ENCODE results near the gene TINAGL1.

TINAGL1 gene

DNA sequence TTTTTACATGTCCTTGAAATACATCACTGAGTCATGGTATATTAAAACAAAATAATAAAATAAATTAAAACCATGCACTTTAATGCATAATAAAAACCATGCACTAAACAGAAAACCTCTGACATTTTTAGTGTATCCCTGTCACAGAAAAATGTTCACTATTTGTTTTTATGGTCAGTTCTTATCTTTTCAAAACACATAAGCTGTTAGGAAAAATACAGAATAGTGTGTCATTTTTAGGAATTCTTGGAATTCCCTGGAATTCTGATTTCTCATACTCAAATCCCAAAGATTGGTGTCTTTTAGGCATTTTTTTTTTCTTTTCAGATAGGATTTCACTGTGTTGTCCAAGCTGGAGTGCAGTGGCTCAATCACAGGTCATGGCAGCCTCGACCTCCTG is 25.1 kb upstream of the TINAGL1 start:
- H3K27me3 ChIP-seq (ENCODE audit: low read depth), result no peaks in the 10 kb centered on the region
- H3K9me3 ChIP-seq, result no peaks in the 10 kb centered on the region
- DNase-seq (ENCODE audit: low spot score in 2 of 2), result no peak
- in situ Hi-C loops (cut with MboI; ENCODE audit: low sequenced_read_pairs), result no loop called here
- H3K4me3 ChIP-seq, result no peak overlapping the region
- H3K4me1 ChIP-seq, result peaks cover 14% of the 10 kb centered on the region
- H3K36me3 ChIP-seq (replicated peaks), result no peaks in the 10 kb centered on the region

DNA sequence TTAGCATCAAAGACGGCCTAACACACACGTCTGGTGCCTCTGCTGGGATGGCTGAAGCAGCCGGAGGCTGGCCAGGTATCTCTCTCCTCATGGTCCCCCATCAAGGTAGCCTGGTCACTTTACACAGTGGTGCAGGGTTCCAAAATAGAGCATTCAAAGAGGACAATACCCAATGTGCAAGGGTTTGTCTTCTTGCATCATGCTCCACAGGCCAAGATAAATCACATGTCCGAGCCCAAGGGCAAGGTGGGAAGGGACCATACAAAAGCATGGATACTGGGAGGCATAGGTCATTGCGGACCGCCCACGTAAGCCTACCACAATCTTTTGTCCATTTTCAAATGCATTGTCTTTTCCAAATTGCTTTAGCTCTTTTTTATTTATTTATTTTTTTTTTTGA is 23.8 kb upstream of the TINAGL1 start:
- Histone ChIP-seq H3K36me3 (replicated peaks) (no peaks in the 10 kb centered on the region), H3K4me3 (no peak overlapping the region), H3K4me1 (peaks cover 14% of the 10 kb centered on the region), H3K27me3 (ENCODE audit: low read depth) (no peaks in the 10 kb centered on the region), H3K9me3 (no peaks in the 10 kb centered on the region)
- DNase-seq (ENCODE audit: low spot score in 2 of 2), result no peak
- in situ Hi-C loops (cut with MboI; ENCODE audit: low sequenced_read_pairs), result no loop called here

DNA sequence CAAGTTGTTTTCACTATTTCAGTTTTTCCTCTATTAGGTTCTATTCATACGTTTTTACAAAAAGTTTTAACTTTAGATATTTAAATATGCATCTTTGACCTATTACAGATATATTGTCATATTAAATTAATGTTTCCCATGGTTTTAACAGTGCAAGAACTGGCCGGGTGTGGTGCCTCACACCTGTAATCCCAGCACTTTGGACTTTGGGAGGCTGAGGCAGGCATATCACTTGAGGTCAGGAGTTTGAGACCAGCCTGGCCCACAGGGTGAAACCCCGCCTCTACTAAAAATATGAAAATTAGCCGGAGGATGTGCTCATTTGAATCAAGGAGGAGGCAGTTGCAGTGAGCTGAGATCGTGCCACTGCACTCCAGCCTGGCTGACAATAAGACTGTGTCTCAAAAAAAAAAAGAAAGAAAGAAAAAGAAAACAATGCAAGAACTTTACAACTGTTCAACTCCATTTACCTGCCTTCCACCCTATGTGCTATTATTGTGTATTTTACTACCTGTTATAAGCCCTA is 19.8 kb upstream of the TINAGL1 start:
- Histone ChIP-seq H3K27me3 (ENCODE audit: low read depth) (no peaks in the 10 kb centered on the region), H3K4me1 (no peaks in the 10 kb centered on the region), H3K4me3 (no peak overlapping the region), H3K36me3 (replicated peaks) (no peaks in the 10 kb centered on the region), H3K9me3 (no peaks in the 10 kb centered on the region)
- no peak for DNase-seq (ENCODE audit: low spot score in 2 of 2)
- in situ Hi-C loops (cut with MboI; ENCODE audit: low sequenced_read_pairs), result no loop called here

DNA sequence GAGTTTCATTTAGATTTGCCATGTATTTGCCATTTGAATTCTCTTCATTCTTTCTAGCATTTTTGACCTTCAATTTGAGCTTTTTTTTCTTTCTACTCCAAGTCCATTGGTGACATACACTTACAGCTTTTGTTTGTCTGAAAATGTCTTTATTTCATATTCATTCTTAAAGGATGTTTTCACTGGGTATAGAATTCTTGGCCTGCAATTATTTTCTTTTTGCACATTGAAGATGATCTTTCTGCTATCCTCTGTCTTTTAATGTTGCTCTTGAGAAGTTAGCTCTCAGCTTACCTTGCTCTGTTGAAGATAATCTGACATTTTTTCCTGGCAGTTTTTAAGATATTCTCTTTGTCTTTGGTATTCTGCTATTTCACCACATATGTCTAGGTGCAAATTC is 16.6 kb upstream of the TINAGL1 start:
- H3K4me1 ChIP-seq, result no peaks in the 10 kb centered on the region
- H3K27me3 ChIP-seq (ENCODE audit: low read depth), result no peaks in the 10 kb centered on the region
- no peak for DNase-seq (ENCODE audit: low spot score in 2 of 2)
- H3K9me3 ChIP-seq, result no peaks in the 10 kb centered on the region
- in situ Hi-C loops (cut with MboI; ENCODE audit: low sequenced_read_pairs), result no loop called here
- no peak overlapping the region for H3K4me3 ChIP-seq
- H3K36me3 ChIP-seq (replicated peaks), result no peaks in the 10 kb centered on the region

DNA sequence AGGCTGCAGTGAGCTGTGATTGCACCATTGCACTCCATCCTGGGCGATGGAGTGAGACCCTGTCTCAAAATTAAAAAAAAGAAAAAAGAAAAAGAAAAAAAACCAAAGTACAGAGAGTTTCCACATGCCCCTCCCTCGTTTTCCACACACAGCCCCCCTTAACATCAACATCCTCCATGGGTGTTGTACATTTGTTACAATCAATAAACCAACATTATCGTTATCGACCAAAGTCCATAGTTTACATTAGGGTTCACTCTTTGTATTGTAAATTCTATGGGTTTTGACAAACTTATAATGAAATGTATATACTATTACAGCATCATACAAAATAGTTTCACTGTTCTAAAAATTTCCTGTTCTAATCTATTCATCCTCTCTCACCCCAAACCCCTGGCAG is 15.9 kb upstream of the TINAGL1 start:
- no peak for DNase-seq (ENCODE audit: low spot score in 2 of 2)
- no peaks in the 10 kb centered on the region for H3K36me3 ChIP-seq (replicated peaks)
- no peaks in the 10 kb centered on the region for H3K9me3 ChIP-seq
- no peaks in the 10 kb centered on the region for H3K27me3 ChIP-seq (ENCODE audit: low read depth)
- H3K4me1 ChIP-seq, result no peaks in the 10 kb centered on the region
- H3K4me3 ChIP-seq, result no peak overlapping the region
- in situ Hi-C loops (cut with MboI; ENCODE audit: low sequenced_read_pairs), result no loop called here

DNA sequence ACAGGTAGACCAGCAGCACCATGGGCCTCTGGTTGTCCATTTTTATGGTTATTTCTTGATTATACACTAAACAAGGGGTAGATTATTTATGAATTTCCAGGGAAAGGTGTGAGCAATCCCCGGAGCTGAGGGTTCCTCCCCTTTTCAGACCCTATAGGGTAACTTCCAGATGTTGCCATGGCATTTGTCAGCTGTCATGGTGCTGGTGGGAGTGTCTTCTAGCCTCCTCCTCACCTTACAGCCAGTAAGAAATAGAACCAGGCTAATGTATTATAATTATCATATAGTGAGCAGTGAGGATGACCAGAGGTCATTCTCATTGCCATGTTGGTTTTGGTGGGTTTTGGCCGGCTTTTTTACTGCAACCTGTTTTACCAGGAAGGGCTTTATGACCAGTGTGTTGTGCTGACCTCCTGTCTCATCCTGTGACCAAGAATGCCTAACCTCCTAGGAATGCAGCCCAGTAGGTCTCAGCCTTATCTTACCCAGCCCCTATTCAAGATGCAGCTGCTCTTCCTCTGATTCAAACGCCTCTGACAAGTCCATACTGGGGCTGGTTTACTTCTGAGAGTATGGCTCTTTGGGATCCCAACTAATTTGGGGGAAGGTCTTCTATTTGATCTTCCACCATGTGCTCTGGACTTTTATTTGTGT is 13.5 kb upstream of the TINAGL1 start:
- H3K27me3 ChIP-seq (ENCODE audit: low read depth), result no peaks in the 10 kb centered on the region
- in situ Hi-C loops (cut with MboI; ENCODE audit: low sequenced_read_pairs), result no loop called here

DNA sequence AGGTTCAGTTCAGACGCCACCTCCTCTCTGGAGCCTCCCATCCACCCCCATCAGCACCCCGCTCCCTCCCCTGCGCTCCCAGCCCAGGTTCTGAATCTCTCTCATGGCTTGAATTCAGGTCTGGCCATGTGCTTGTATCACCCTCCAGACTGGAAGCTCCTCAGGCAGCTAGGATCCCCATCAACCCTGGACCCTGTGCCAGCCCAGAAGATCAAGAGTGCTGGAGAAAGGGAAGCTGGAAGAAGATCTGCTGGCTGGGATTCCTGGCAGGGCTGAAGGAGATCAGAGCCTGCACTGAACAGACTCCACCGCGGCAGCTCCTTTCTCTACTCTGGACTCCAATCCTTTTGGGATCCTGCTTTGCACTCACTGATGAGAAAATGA is 11.7 kb upstream of the TINAGL1 start:
- H3K36me3 ChIP-seq (replicated peaks), result no peaks in the 10 kb centered on the region
- no peak for DNase-seq (ENCODE audit: low spot score in 2 of 2)
- H3K27me3 ChIP-seq (ENCODE audit: low read depth), result no peaks in the 10 kb centered on the region
- in situ Hi-C loops (cut with MboI; ENCODE audit: low sequenced_read_pairs), result no loop called here
- no peaks in the 10 kb centered on the region for H3K4me1 ChIP-seq
- H3K9me3 ChIP-seq, result no peaks in the 10 kb centered on the region
- H3K4me3 ChIP-seq, result no peak overlapping the region

More for the DNA sequence above, 13.5 kb upstream of the TINAGL1 start:
- H3K4me3 ChIP-seq, result no peak overlapping the region
- DNase-seq (ENCODE audit: low spot score in 2 of 2), result no peak
- H3K36me3 ChIP-seq (replicated peaks), result no peaks in the 10 kb centered on the region
- no peaks in the 10 kb centered on the region for H3K9me3 ChIP-seq
- no peaks in the 10 kb centered on the region for H3K4me1 ChIP-seq

DNA sequence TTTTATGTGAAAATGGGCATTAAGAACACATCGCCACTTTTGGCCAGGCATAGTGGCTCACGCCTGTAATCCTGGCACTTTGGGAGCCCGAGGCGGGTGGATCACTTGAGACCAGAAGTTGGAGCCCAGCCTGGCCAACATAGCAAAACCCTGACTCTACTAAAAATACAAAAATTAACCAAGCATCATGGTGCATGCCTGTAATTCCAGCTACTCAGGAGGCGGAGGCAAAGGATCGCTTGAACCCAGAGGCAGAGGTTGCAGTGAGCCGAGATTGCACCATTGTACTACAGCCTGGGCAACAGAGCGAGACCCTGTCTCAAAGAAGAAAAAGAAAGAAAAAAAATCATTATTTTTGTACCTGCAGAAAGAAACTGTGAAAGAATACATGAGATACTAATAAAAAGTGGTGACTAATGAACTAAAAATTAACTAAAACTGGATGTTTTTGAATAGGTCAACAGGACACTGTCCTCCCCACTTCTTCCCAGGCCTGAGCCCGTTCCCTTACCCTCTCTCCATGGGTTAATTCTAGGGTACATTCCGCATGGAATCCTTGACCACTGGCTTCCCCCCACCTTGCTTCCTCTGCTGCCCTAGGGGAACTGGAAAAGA is 8.3 kb upstream of the TINAGL1 start:
- no peaks in the 10 kb centered on the region for H3K4me1 ChIP-seq
- H3K36me3 ChIP-seq (replicated peaks), result no peaks in the 10 kb centered on the region
- H3K4me3 ChIP-seq, result no peak overlapping the region
- in situ Hi-C loops (cut with MboI; ENCODE audit: low sequenced_read_pairs), result no loop called here
- no peak for DNase-seq (ENCODE audit: low spot score in 2 of 2)
- H3K27me3 ChIP-seq (ENCODE audit: low read depth), result no peaks in the 10 kb centered on the region
- H3K9me3 ChIP-seq, result no peaks in the 10 kb centered on the region

DNA sequence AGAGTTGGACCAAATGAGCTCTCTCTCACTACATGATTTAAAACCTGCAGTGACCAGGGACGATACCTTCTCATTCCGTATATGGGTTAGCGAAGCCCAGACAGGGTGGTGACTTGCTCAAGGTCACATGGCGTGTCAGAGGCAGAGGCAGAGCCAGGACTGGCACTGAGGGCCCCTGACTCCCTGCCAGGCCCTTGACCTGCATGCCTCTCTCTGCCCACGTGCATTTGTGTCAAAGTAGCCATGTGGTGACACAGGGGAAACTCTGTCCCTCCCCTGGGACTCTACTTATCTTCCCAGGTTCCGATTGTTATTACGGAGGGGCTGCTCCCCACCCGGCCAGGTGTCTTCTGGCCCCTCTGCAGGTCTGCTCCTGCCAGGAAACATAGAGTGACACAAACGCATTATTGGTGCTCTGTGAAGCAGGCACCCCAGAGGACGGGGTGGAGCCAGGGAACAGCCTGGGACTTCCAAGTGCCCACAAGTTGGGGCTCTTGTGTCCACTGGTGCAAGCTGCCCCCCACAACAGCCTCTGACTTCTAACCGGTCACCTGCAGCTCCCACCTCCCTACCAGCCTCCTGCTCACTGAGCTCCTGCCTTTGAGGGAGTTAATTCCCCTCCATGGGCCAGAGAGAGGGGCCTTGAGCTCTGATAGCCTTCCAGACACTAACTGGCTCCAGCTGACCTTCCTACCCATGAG is 7.3 kb upstream of the TINAGL1 start:
- Histone ChIP-seq H3K27me3 (ENCODE audit: low read depth) (no peaks in the 10 kb centered on the region), H3K36me3 (replicated peaks) (no peaks in the 10 kb centered on the region), H3K4me3 (no peak overlapping the region), H3K4me1 (no peaks in the 10 kb centered on the region), H3K9me3 (no peaks in the 10 kb centered on the region)
- DNase-seq (ENCODE audit: low spot score in 2 of 2), result no peak
- in situ Hi-C loops (cut with MboI; ENCODE audit: low sequenced_read_pairs), result no loop called here

DNA sequence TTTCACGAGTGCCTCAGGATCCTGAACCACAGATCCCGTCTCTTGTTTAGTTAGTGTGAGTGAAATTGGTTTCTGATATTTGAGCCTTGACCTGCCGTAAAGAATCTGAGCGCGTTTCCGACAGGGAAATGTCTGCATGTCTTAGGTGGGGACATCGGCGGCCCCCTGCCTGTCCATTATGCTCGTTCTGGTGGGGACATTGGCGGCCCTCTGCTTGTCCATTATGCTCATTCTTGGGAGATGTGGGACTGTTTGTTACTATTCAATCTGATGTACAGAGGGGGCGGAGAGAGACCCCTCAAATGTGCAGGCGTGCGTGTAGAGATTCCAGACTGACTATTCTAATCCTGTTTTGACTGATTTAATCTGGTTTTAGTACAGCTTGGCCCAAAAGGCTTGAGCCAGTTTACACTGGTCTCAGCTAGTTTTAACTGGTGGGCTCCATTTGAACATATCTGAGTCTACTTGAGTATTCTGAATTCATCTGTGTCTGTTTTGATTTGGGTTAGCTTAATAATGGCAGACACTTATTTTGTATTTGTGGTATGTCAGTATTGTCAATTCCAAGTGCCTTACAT is 6.6 kb upstream of the TINAGL1 start:
- Histone ChIP-seq H3K9me3 (no peaks in the 10 kb centered on the region), H3K4me1 (no peaks in the 10 kb centered on the region), H3K36me3 (replicated peaks) (no peaks in the 10 kb centered on the region), H3K4me3 (no peak overlapping the region), H3K27me3 (ENCODE audit: low read depth) (no peaks in the 10 kb centered on the region)
- in situ Hi-C loops (cut with MboI; ENCODE audit: low sequenced_read_pairs), result no loop called here
- no peak for DNase-seq (ENCODE audit: low spot score in 2 of 2)

DNA sequence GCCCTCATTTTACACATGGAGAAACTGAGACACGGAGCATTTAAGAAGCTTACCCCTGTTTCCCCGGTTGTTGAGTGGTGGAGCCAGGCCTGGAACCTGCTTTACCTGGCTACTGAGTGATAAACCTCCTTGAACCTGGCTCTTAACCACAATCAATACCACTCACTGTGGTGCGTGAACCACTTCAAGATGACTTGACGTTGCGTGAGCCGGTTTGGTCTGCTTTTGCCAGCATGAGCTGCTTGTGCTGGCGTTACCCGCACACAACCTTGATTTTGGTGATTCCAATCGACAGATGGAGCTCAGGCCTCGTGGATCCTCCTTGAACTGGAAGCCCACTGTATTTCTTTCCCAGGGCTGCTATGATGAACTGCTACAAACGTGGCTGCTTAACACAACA is 6.1 kb upstream of the TINAGL1 start:
- no peak for DNase-seq (ENCODE audit: low spot score in 2 of 2)
- Histone ChIP-seq H3K36me3 (replicated peaks) (no peaks in the 10 kb centered on the region), H3K4me1 (no peaks in the 10 kb centered on the region), H3K9me3 (no peaks in the 10 kb centered on the region), H3K27me3 (ENCODE audit: low read depth) (no peaks in the 10 kb centered on the region), H3K4me3 (no peak overlapping the region)
- in situ Hi-C loops (cut with MboI; ENCODE audit: low sequenced_read_pairs), result no loop called here

DNA sequence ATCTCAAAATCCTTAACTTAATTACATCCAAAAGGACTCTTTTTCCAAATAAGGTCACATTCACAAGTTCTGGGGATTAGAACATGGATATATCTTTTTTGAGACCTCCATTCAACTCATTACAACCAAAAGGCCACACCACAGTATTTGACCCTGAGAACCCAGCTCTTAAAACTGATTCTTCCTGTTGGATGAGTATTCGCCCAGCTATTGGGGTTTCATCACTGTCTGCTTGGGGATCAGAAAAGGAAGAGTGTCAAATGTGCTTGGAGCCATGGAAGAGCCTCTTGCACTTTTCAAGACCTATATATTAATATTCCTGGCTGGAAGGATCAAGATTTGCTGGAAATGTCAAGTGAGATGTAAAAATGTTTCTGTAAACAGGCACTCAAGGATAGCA is 5.4 kb upstream of the TINAGL1 start:
- DNase-seq (ENCODE audit: low spot score in 2 of 2), result no peak
- Histone ChIP-seq H3K36me3 (replicated peaks) (no peaks in the 10 kb centered on the region), H3K4me1 (no peaks in the 10 kb centered on the region), H3K4me3 (no peak overlapping the region), H3K27me3 (ENCODE audit: low read depth) (no peaks in the 10 kb centered on the region), H3K9me3 (no peaks in the 10 kb centered on the region)
- in situ Hi-C loops (cut with MboI; ENCODE audit: low sequenced_read_pairs), result no loop called here

DNA sequence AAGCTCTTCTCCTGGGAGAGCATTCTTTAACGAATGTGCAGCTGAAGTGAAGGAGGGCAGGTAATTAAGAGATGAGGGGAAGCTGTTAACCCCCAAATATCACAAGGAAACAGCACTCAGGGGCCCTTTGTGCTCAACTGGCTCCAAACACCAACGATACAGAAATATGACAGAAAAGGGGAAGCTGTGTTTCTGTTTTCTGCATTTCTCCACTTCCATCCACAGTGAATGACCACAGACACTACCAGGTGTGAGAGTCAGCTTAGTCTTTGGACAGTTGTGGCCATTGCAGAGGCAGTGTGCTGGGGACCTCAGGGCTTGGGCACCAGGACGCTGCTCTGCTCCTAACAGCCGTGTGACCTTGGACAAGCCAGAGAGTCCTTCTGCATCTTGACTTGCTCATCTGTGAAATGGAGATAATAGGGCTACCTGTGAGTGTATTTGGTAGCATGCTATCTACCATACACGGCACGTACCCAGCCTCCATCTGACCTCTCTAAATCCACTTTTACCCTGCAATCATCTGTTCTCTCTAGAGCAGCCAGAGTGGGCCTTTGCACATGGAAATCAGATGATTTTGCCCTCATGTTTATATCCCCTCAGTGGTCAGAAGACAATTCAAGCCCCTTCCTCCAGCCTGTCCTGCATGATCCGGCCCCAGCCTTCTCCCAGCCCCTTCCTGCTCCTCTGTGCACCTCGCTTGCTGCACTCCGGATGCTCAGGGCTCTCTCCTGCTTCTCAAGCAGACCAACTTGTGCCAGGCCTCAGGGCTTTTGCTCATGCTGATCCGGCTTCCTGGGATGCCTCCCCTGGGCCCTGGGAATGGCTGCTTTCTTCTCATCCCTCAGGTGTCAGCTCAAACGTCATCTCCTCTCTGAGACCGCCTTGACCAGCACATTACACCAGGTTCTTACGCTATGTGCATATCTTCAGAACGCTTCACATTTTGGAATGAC is 4.7 kb upstream of the TINAGL1 start:
- no peaks in the 10 kb centered on the region for H3K27me3 ChIP-seq (ENCODE audit: low read depth)
- DNase-seq (ENCODE audit: low spot score in 2 of 2), result no peak
- H3K4me1 ChIP-seq, result no peaks in the 10 kb centered on the region
- H3K9me3 ChIP-seq, result no peaks in the 10 kb centered on the region
- in situ Hi-C loops (cut with MboI; ENCODE audit: low sequenced_read_pairs), result no loop called here
- no peaks in the 10 kb centered on the region for H3K36me3 ChIP-seq (replicated peaks)
- H3K4me3 ChIP-seq, result no peak overlapping the region
